Neuronal stem cell (in vitro differentiated cells): ENCODE measurements around the gene IGFBP2.

ENCODE experiments used
- DNase-seq: peaks from one replicate; pipeline ENCODE4 v3.0.0-alpha.2; 2013; ENCODE audit warnings: low spot score
- H2AFZ ChIP-seq: one replicate; pipeline ENCODE4 v1.6.1; 2013; ENCODE audit warnings: mild to moderate bottlenecking, low read length, inconsistent platforms
- H2AK5ac ChIP-seq: 2 replicates; pipeline ENCODE4 v1.6.1; 2013; ENCODE audit warnings: low read depth, mild to moderate bottlenecking, inconsistent platforms, low read length, moderate library complexity, mixed read lengths
- H2BK120ac ChIP-seq: 2 replicates; pipeline ENCODE4 v1.6.1; 2013; ENCODE audit warnings: low read depth, mild to moderate bottlenecking, inconsistent platforms, low read length, moderate library complexity, mixed read lengths
- H2BK12ac ChIP-seq: one replicate; pipeline ENCODE4 v1.6.1; 2013; ENCODE audit warnings: low read length, inconsistent platforms
- H2BK15ac ChIP-seq: 2 replicates; pipeline ENCODE4 v1.6.1; 2013; ENCODE audit warnings: mild to moderate bottlenecking, low read length, inconsistent platforms, mixed read lengths
- H2BK5ac ChIP-seq: one replicate; pipeline ENCODE4 v1.6.1; 2013; ENCODE audit warnings: inconsistent platforms, mild to moderate bottlenecking, low read length, moderate library complexity
- H3K14ac ChIP-seq: one replicate; pipeline ENCODE4 v1.6.1; 2013; ENCODE audit warnings: low read length, inconsistent platforms
- H3K18ac ChIP-seq: 2 replicates; pipeline ENCODE4 v1.6.1; 2013; ENCODE audit warnings: low read length, inconsistent platforms
- H3K23ac ChIP-seq: 2 replicates; pipeline ENCODE4 v1.6.1; 2013; ENCODE audit warnings: low read depth, mild to moderate bottlenecking, mixed read lengths, low read length, inconsistent platforms; ENCODE audit not compliant: poor library complexity
- H3K27ac ChIP-seq: replicated peaks from 3 replicates; pipeline ENCODE4 v1.5.1; 2013; ENCODE audit warnings: low read length, inconsistent platforms
- H3K27me3 ChIP-seq, 3 experiments: 2 replicates each; pipeline ENCODE4 v1.6.1; 2013; ENCODE audit warnings: low read length in 3 of 3, mild to moderate bottlenecking in 2 of 3, inconsistent platforms in 1 of 3, low read depth in 1 of 3, mixed read lengths in 1 of 3, moderate library complexity in 1 of 3; ENCODE audit not compliant: control insufficient read depth in 3 of 3, insufficient read depth in 3 of 3
- H3K36me3 ChIP-seq, 2 donors: replicated peaks in 1 of 2; 2 replicates each; pipeline ENCODE4 v1.6.1; 2013; ENCODE audit warnings: low read length in 2 of 2; ENCODE audit not compliant: control insufficient read depth in 2 of 2, insufficient read depth in 2 of 2
- H3K4ac ChIP-seq: 2 replicates; pipeline ENCODE4 v1.6.1; 2013; ENCODE audit warnings: inconsistent platforms, mild to moderate bottlenecking, low read length, moderate library complexity
- H3K4me1 ChIP-seq, 2 donors: 1 replicate in 1 of 2; 2 replicates in 1 of 2; pipeline ENCODE4 v1.6.1; 2013; ENCODE audit warnings: low read length in 2 of 2, low read depth in 1 of 2; ENCODE audit not compliant: control insufficient read depth in 2 of 2, insufficient read depth in 1 of 2
- H3K4me2 ChIP-seq: one replicate; pipeline ENCODE4 v1.6.1; 2013; ENCODE audit warnings: mild to moderate bottlenecking, low read length, inconsistent platforms; ENCODE audit not compliant: insufficient read depth, poor library complexity, severe bottlenecking
- H3K4me3 ChIP-seq, 2 donors: 2 replicates each; pipeline ENCODE4 v1.5.1; 2013; ENCODE audit warnings: low read length in 2 of 2, mild to moderate bottlenecking in 2 of 2, inconsistent platforms in 1 of 2, moderate library complexity in 1 of 2
- H3K79me1 ChIP-seq: one replicate; pipeline ENCODE4 v1.6.1; 2013; ENCODE audit warnings: low read depth, mild to moderate bottlenecking, inconsistent platforms, low read length, moderate library complexity
- H3K9ac ChIP-seq: one replicate; pipeline ENCODE4 v1.6.1; 2013; ENCODE audit warnings: mild to moderate bottlenecking, low read depth, low read length, inconsistent platforms; ENCODE audit not compliant: poor library complexity
- H3K9me3 ChIP-seq, 2 donors: replicated peaks in 1 of 2; 2 replicates each; pipeline versions ENCODE3 to v1.6.1; 2013; ENCODE audit warnings: low read length in 2 of 2, mild to moderate bottlenecking in 2 of 2, inconsistent platforms in 1 of 2, low read depth in 1 of 2, mixed read lengths in 1 of 2, moderate library complexity in 1 of 2; ENCODE audit not compliant: control insufficient read depth in 2 of 2, insufficient read depth in 1 of 2
- H4K8ac ChIP-seq: one replicate; pipeline ENCODE4 v1.6.1; 2013; ENCODE audit warnings: low read depth, mild to moderate bottlenecking, inconsistent platforms, low read length, moderate library complexity
- H4K91ac ChIP-seq: one replicate; pipeline ENCODE4 v1.6.1; 2013; ENCODE audit warnings: low read length, low read depth, mild to moderate bottlenecking, inconsistent platforms; ENCODE audit not compliant: poor library complexity
- WGBS, 2 donors: extraction: QIAGEN DNeasy Blood & Tissue Kit; methylation state at CpG; one replicate each; pipeline ENCODE4 v1.1.7; 2013; ENCODE audit warnings: missing lambda C conversion rate in 2 of 2, mixed read lengths in 1 of 2; ENCODE audit not compliant: insufficient read length in 2 of 2, insufficient replicate concordance in 1 of 2; ENCODE audit errors: extremely low coverage in 2 of 2; 5-methylcytosine and 5-hydroxymethylcytosine counted together

Gene IGFBP2

DNA sequence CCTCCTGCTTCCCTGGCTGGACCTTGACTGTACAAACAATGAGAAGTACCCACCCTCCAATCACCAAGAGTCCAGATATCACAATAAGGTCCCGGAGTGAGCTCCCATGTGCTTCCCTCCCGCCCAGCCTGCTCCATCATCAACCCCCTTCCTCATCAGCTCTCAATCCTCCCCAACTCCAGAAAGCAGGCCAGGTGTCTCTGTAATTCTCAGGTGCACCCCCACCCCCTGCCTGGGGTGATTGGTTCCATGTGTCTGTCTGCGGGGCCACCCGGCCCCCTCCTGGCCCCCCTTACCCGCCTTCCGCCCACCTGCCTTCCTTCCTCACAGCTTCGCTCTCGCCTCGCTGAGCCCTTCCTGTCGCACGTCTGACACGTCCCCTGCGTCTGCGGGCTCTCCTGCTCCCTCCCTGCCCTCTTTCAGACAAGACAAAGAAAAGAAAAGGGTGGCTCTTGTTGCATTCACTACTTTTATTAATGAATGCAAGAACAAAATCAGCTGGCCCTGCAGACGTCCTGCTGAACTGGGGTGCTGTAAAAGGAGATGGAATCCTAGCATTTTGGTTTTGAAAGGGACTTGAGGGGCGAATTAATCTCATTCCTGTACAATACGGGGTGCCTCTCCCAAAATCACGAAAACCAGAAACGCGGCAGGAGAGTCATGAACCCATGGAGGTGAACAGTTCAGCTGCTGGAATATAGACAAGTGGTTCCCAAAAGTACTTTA, 26.5 kb upstream of the IGFBP2 start:
- peak overlapping the region; percentile 20 for H2BK120ac ChIP-seq
- no peaks in the 10 kb centered on the region for H3K79me1 ChIP-seq
- H3K9ac ChIP-seq, result no peak overlapping the region
- H3K23ac ChIP-seq, result peak overlapping the region; percentile 40
- peak overlapping the region; percentile 66 for H2BK15ac ChIP-seq
- no peaks in the 10 kb centered on the region for H3K36me3 ChIP-seq
- no peak overlapping the region for H3K27ac ChIP-seq
- H3K9me3 ChIP-seq, result no peaks in the 10 kb centered on the region
- peak; percentile 48 for DNase-seq
- H3K4me2 ChIP-seq, result peak overlapping the region; percentile 63
- H3K4ac ChIP-seq, result no peak overlapping the region
- H2AFZ ChIP-seq, result peak overlapping the region; percentile 88
- H2BK12ac ChIP-seq, result peak overlapping the region; percentile 93
- WGBS, 2 donors, result no CpG with 5 or more reads among the region's 20 CpGs
- peak overlapping the region; percentile 82 for H3K18ac ChIP-seq
- H3K4me3 ChIP-seq, result peak overlapping the region; percentile 31 to 34
- no peak overlapping the region for H2BK5ac ChIP-seq
- no peaks in the 10 kb centered on the region for H3K27me3 ChIP-seq
- H4K8ac ChIP-seq, result no peak overlapping the region
- H2AK5ac ChIP-seq, result peak overlapping the region; percentile 34
- H3K14ac ChIP-seq, result no peak overlapping the region
- no peak overlapping the region for H4K91ac ChIP-seq
- peaks cover 18 to 24% of the 10 kb centered on the region in 2 donors for H3K4me1 ChIP-seq

DNA sequence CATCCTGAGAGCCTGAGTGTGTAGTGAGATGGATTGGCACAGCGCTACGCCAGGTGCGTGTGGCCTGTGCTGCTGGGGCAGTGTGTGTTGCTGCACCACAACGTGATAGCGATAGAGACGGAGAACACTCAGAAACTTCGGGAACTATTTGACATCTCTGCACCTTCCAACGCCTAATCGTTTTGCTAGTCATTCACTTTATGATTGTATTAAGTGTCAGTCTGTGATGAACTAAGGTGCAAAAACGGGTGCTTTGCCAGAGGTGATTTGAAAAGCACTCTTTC, 26.0 kb upstream of the IGFBP2 start:
- H4K91ac ChIP-seq, result no peak overlapping the region
- H3K9me3 ChIP-seq, result no peaks in the 10 kb centered on the region
- no peak overlapping the region for H4K8ac ChIP-seq
- H3K4me1 ChIP-seq, result peaks cover 18 to 24% of the 10 kb centered on the region in 2 donors
- H2BK15ac ChIP-seq, result peak overlapping the region; percentile 66
- H2AFZ ChIP-seq, result peak overlapping the region; percentile 88
- H3K36me3 ChIP-seq, result no peaks in the 10 kb centered on the region
- no peak overlapping the region for H3K4me3 ChIP-seq
- H2BK12ac ChIP-seq, result peak overlapping the region; percentile 93
- H3K14ac ChIP-seq, result no peak overlapping the region
- no peaks in the 10 kb centered on the region for H3K27me3 ChIP-seq
- peak overlapping the region; percentile 40 for H3K23ac ChIP-seq
- H3K4ac ChIP-seq, result peak overlapping the region; percentile 4
- H2BK120ac ChIP-seq, result peak overlapping the region; percentile 20
- WGBS, 2 donors, result no CpG with 5 or more reads among the region's 10 CpGs
- no peak for DNase-seq
- peak overlapping the region; percentile 82 for H3K18ac ChIP-seq
- H2BK5ac ChIP-seq, result no peak overlapping the region
- H3K79me1 ChIP-seq, result no peaks in the 10 kb centered on the region
- H3K4me2 ChIP-seq, result peak overlapping the region; percentile 12
- H3K9ac ChIP-seq, result no peak overlapping the region
- H3K27ac ChIP-seq, result no peak overlapping the region
- peak overlapping the region; percentile 34 for H2AK5ac ChIP-seq

DNA sequence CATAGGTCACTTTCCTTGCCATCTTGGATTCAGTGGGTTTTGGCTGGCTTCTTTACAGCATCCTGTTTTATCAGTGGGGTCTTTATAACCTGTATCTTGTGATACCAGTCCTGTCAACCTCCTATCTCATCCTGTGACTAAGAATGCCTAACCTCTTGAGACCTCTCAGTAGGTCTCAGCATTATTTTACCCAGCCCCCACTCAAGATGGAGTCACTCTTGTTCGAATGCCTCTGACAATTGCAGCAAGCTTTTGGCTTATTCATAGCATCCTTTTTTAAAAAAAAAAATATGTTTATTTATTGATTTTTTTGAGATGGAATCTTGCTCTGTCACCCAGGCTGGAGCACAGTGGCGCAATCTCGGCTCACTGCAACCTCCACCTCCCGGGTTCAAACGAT, 24.7 kb upstream of the IGFBP2 start:
- Histone ChIP-seq H3K27ac (no peak overlapping the region), H3K4me1 (peaks cover 8 to 20% of the 10 kb centered on the region in 2 donors), H2AK5ac (no peak overlapping the region), H3K79me1 (no peaks in the 10 kb centered on the region), H3K36me3 (no peaks in the 10 kb centered on the region), H2BK5ac (no peak overlapping the region), H3K4me2 (no peak overlapping the region), H3K9ac (no peak overlapping the region), H3K27me3 (no peaks in the 10 kb centered on the region), H2BK15ac (no peak overlapping the region), H2BK12ac (no peak overlapping the region), H3K4ac (no peak overlapping the region), H2BK120ac (no peak overlapping the region), H2AFZ (no peak overlapping the region), H3K4me3 (no peak overlapping the region), H3K14ac (no peak overlapping the region), H3K9me3 (no peaks in the 10 kb centered on the region), H4K91ac (no peak overlapping the region), H3K23ac (no peak overlapping the region), H3K18ac (no peak overlapping the region), H4K8ac (no peak overlapping the region)
- DNase-seq, result no peak
- no CpG with 5 or more reads among the region's 5 CpGs for WGBS, 2 donors

DNA sequence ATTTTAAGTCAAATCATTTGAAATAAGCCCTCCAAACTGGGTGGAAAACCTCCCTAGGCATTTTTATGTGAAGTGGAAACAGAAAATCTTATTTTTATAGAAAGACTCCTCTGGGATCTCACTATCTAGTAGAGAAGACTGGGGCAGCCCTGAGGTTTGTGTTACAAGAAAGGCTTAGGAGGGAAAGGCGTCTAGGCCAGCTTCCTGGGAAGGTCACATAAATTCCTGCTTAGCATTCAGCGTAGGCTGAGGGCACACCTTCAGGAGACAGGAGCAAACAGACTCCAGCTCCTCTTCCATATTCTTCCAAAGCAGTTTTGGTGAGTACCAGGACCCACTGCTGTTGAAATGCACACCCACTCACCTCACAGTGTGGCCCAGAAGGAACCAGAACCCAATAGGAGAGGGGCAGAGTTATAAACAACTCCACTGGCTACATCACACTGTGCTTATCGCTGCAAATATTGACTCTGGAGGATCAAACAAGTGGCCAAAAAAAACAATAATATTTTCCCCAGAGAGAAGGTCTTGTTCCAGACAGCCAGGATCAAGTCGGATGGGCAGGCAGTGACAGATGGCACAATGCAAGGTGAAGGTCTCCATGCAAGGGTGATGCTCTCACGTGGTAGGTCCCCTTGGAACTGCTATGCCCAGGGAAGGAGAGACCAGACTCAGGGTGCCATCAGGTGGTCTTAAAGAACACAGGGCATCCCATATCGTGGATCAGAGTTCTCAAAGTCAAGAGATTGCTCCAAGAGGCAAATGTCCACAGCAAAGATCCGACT, 17.7 kb upstream of the IGFBP2 start:
- H2AFZ ChIP-seq, result no peak overlapping the region
- no peak overlapping the region for H2BK120ac ChIP-seq
- H3K9ac ChIP-seq, result no peak overlapping the region
- no peak overlapping the region for H3K14ac ChIP-seq
- WGBS, 2 donors, result no CpG with 5 or more reads among the region's 7 CpGs
- no peak overlapping the region for H2BK12ac ChIP-seq
- H2BK5ac ChIP-seq, result no peak overlapping the region
- no peak overlapping the region for H4K91ac ChIP-seq
- H2AK5ac ChIP-seq, result no peak overlapping the region
- H3K27me3 ChIP-seq, result no peaks in the 10 kb centered on the region
- no peak overlapping the region for H3K4me2 ChIP-seq
- H3K4me1 ChIP-seq, result peaks cover 14 to 23% of the 10 kb centered on the region in 2 donors
- H3K23ac ChIP-seq, result no peak overlapping the region
- H3K9me3 ChIP-seq, result no peaks in the 10 kb centered on the region
- H3K4me3 ChIP-seq, result no peak overlapping the region
- H3K36me3 ChIP-seq, result no peaks in the 10 kb centered on the region
- H3K4ac ChIP-seq, result no peak overlapping the region
- no peaks in the 10 kb centered on the region for H3K79me1 ChIP-seq
- H3K18ac ChIP-seq, result no peak overlapping the region
- H4K8ac ChIP-seq, result no peak overlapping the region
- H3K27ac ChIP-seq, result no peak overlapping the region
- no peak overlapping the region for H2BK15ac ChIP-seq
- no peak for DNase-seq
